BLaER1 treated with 17β-estradiol and CSF1 and Interleukin-3, amounts not matched to agents 10 nM and 100 nM (cell line): ENCODE results near the gene MAPKAPK3.

Experiments
- H3K27ac ChIP-seq, 11 experiments: shearing (Covaris generic); formaldehyde crosslinking; 2 replicates each; pipeline ENCODE4 v1.8.1; 2022
- H3K27me3 ChIP-seq, 11 experiments: shearing (Covaris generic); formaldehyde crosslinking; 2 replicates each; pipeline ENCODE4 v1.8.1; 2022
- H3K36me3 ChIP-seq, 11 experiments: shearing (Covaris generic); formaldehyde crosslinking; 2 replicates each; pipeline ENCODE4 v1.8.1; 2022
- H3K4me1 ChIP-seq, 10 experiments: shearing (Covaris generic); formaldehyde crosslinking; 2 replicates each; pipeline ENCODE4 v1.8.1; 2022
- H3K4me2 ChIP-seq, 11 experiments: shearing (Covaris generic); formaldehyde crosslinking; 2 replicates each; pipeline ENCODE4 v1.8.1; 2022
- H3K4me3 ChIP-seq, 10 experiments: shearing (Covaris generic); formaldehyde crosslinking; 2 replicates each; pipeline ENCODE4 v1.8.1; 2022
- H3K9ac ChIP-seq, 11 experiments: shearing (Covaris generic); formaldehyde crosslinking; 2 replicates each; pipeline ENCODE4 v1.8.1; 2022
- H3K9me3 ChIP-seq, 11 experiments: shearing (Covaris generic); formaldehyde crosslinking; replicated peaks in 1 of 11; 2 replicates each; pipeline ENCODE4 v1.8.1; 2022
- H4K20me1 ChIP-seq, 11 experiments: shearing (Covaris generic); formaldehyde crosslinking; 2 replicates each; pipeline ENCODE4 v1.8.1; 2022
- Cebpa-rat ChIP-seq, 11 experiments: shearing (Covaris generic); IDR thresholded peaks; 2 replicates each; pipeline ENCODE4 v1.8.1; 2022

MAPKAPK3 gene

GRCh38 chr3:50602595-50603191 is 14.3 kb upstream of the MAPKAPK3 start:
- no peaks in the 10 kb centered on the region for H3K9me3 ChIP-seq
- peak overlapping the region; percentile 76 to 95 (median 86); a peak in 21 of 22 replicates for H3K9ac ChIP-seq
- H3K27me3 ChIP-seq: no peaks in the 10 kb centered on the region
- peak overlapping the region; percentile 85 to 100 (median 99) for H3K4me2 ChIP-seq
- H3K4me3 ChIP-seq: peak overlapping the region in 6 of 10 experiments; percentile 36 to 56 (median 44); a peak in 9 of 20 replicates
- TF ChIP-seq Cebpa-rat (IDR thresholded peaks at IDR 0.05): no peak
- H3K36me3 ChIP-seq: peaks cover 12 to 60% (median 43%) of the 10 kb centered on the region in 11 experiments; a peak in 21 of 22 replicates
- peaks cover 78 to 98% (median 93%) of the 10 kb centered on the region in 10 experiments for H3K4me1 ChIP-seq
- peak overlapping the region; percentile 76 to 99 (median 96) for H3K27ac ChIP-seq
- peaks cover 0 to 26% (median 19%) of the 10 kb centered on the region in 11 experiments; a peak in 17 of 22 replicates for H4K20me1 ChIP-seq

GRCh38 chr3:50603261-50604109 is 13.5 kb upstream of the MAPKAPK3 start:
- H3K36me3 ChIP-seq: peaks cover 12 to 68% (median 51%) of the 10 kb centered on the region in 11 experiments; a peak in 21 of 22 replicates
- peak overlapping the region; percentile 85 to 100 (median 99) for H3K4me2 ChIP-seq
- no peak for TF ChIP-seq Cebpa-rat (IDR thresholded peaks at IDR 0.05)
- H3K4me1 ChIP-seq: peaks cover 80 to 100% (median 100%) of the 10 kb centered on the region in 10 experiments
- H4K20me1 ChIP-seq: peaks cover 0 to 34% (median 27%) of the 10 kb centered on the region in 11 experiments; a peak in 20 of 22 replicates
- H3K27ac ChIP-seq: peak overlapping the region; percentile 76 to 99 (median 96); a peak in 21 of 22 replicates
- H3K9me3 ChIP-seq: no peaks in the 10 kb centered on the region
- no peaks in the 10 kb centered on the region for H3K27me3 ChIP-seq
- no peak overlapping the region; a peak in 1 of 20 replicates for H3K4me3 ChIP-seq
- H3K9ac ChIP-seq: peak overlapping the region; percentile 76 to 95 (median 86); a peak in 18 of 22 replicates

GRCh38 chr3:50604110-50604621 is 12.8 kb upstream of the MAPKAPK3 start:
- no peaks in the 10 kb centered on the region for H3K9me3 ChIP-seq
- H3K4me2 ChIP-seq: peak overlapping the region; percentile 75 to 100 (median 99)
- peak overlapping the region in 10 of 11 experiments; percentile 26 to 95 (median 90); a peak in 13 of 22 replicates for H3K9ac ChIP-seq
- peak overlapping the region in 3 of 10 experiments; percentile 4 to 92 (median 12); a peak in 3 of 20 replicates for H3K4me3 ChIP-seq
- peaks cover 12 to 69% (median 58%) of the 10 kb centered on the region in 11 experiments; a peak in 21 of 22 replicates for H3K36me3 ChIP-seq
- H3K27ac ChIP-seq: peak overlapping the region; percentile 48 to 99 (median 96); a peak in 20 of 22 replicates
- TF ChIP-seq Cebpa-rat (IDR thresholded peaks at IDR 0.05): no peak
- peaks cover 86 to 100% (median 100%) of the 10 kb centered on the region in 10 experiments for H3K4me1 ChIP-seq
- H4K20me1 ChIP-seq: peaks cover 1 to 41% (median 33%) of the 10 kb centered on the region in 11 experiments; a peak in 21 of 22 replicates
- H3K27me3 ChIP-seq: no peaks in the 10 kb centered on the region

GRCh38 chr3:50604628-50605588 is 12.0 kb upstream of the MAPKAPK3 start:
- Histone ChIP-seq H3K9me3 (no peaks in the 10 kb centered on the region), H3K27ac (peak overlapping the region; percentile 48 to 99 (median 96); a peak in 20 of 22 replicates), H3K27me3 (no peaks in the 10 kb centered on the region), H3K4me1 (peaks cover 88 to 100% (median 100%) of the 10 kb centered on the region in 10 experiments), H3K36me3 (peaks cover 12 to 75% (median 65%) of the 10 kb centered on the region in 11 experiments; a peak in 21 of 22 replicates), H3K4me3 (peak overlapping the region in 8 of 10 experiments; percentile 10 to 98 (median 86); a peak in 10 of 20 replicates), H3K4me2 (peak overlapping the region; percentile 75 to 100 (median 99)), H4K20me1 (peaks cover 5 to 48% (median 41%) of the 10 kb centered on the region in 11 experiments; a peak in 21 of 22 replicates), H3K9ac (peak overlapping the region; percentile 26 to 94 (median 70); a peak in 18 of 22 replicates)
- no peak for TF ChIP-seq Cebpa-rat (IDR thresholded peaks at IDR 0.05)

- peaks cover 12 to 84% (median 73%) of the 10 kb centered on the region in 11 experiments; a peak in 21 of 22 replicates for H3K36me3 ChIP-seq
- H3K27ac ChIP-seq: peak overlapping the region; percentile 45 to 99 (median 96); a peak in 21 of 22 replicates
- TF ChIP-seq Cebpa-rat (IDR thresholded peaks at IDR 0.05): no peak
- peak overlapping the region; percentile 75 to 100 (median 99) for H3K4me2 ChIP-seq
- H3K4me3 ChIP-seq: peak overlapping the region in 7 of 10 experiments; percentile 36 to 98 (median 87); a peak in 15 of 20 replicates
- H3K9me3 ChIP-seq: no peaks in the 10 kb centered on the region
- H3K9ac ChIP-seq: peak overlapping the region; percentile 26 to 94 (median 70); a peak in 21 of 22 replicates
- no peaks in the 10 kb centered on the region for H3K27me3 ChIP-seq
- peaks cover 88 to 100% (median 98%) of the 10 kb centered on the region in 10 experiments for H3K4me1 ChIP-seq
- H4K20me1 ChIP-seq: peaks cover 5 to 58% (median 51%) of the 10 kb centered on the region in 11 experiments; a peak in 21 of 22 replicates
Observed at GRCh38 chr3:50605901-50606326, 11.0 kb upstream of the MAPKAPK3 start.

GRCh38 chr3:50606596-50606995 is 10.4 kb upstream of the MAPKAPK3 start:
- Histone ChIP-seq H3K36me3 (peaks cover 12 to 84% (median 73%) of the 10 kb centered on the region in 11 experiments; a peak in 21 of 22 replicates), H3K27me3 (no peaks in the 10 kb centered on the region), H3K9me3 (no peaks in the 10 kb centered on the region), H3K27ac (peak overlapping the region in 9 of 11 experiments; percentile 28 to 99 (median 91); a peak in 11 of 22 replicates), H3K4me1 (peaks cover 85 to 94% (median 92%) of the 10 kb centered on the region in 10 experiments), H4K20me1 (peaks cover 5 to 61% (median 55%) of the 10 kb centered on the region in 11 experiments; a peak in 21 of 22 replicates), H3K4me3 (peak overlapping the region in 8 of 10 experiments; percentile 27 to 98 (median 86); a peak in 14 of 20 replicates), H3K4me2 (peak overlapping the region; percentile 75 to 100 (median 99)), H3K9ac (peak overlapping the region; percentile 26 to 94 (median 70); a peak in 21 of 22 replicates)
- TF ChIP-seq Cebpa-rat (IDR thresholded peaks at IDR 0.05): no peak
